Heart left ventricle (tissue), 13 donors: ENCODE measurements around the gene MAP3K5.

Experiments
- CTCF ChIP-seq, 12 donors: fragments of 200-600 bp; sonication (generic) in 4 of 12; IDR thresholded peaks; one replicate each; pipeline versions ENCODE4 v1.5.0 to v1.8.0; 2018 to 2022; ENCODE audit warnings: antibody characterized with exemption in 12 of 12, mild to moderate bottlenecking in 5 of 12
- POLR2A ChIP-seq, 2 donors: fragments of 450-650 bp; IDR thresholded peaks; one replicate each; pipeline ENCODE4 v1.6.1; 2017; ENCODE audit warnings: antibody characterized with exemption in 2 of 2, mild to moderate bottlenecking in 2 of 2, moderate library complexity in 2 of 2
- donor health status: ischemic (EF 13 %, LVEDD 7.1; RV severe dilation, severe dysfunction).
- donor health status: DM: no; HTN: yes; CAD: no.
- donor health status: DM: no; HTN: no; CAD: no.
- donor health status: ischemic (EF 25% LVEDD 6.9; RV normal size, moderate dysfunction).
- donor health status: ischemic (EF 25% LVEDD 5.7; RV mildly dilated, moderate dysfunction).
- donor health status: ischemic (EF 35%, LVEDD 5.7; RV mildly dilated, moderate dysfunction).
- donor health status: nonischemic (EF 11% LVEDD 7.7; RV severe dilation, severe dysfunction).
- donor health status: DM: yes; HTN: yes; CAD: no.
- donor health status: PGD.
- donor health status: ischemic (EF 29% LVEDD 5.4; RV normal size, mild dysfunction).
- donor health status: nonischemic (EF 23%, LVEDD 6.1; RV moderate dilation, normal function).

- TF ChIP-seq CTCF (IDR thresholded peaks at IDR 0.05) (no peak), POLR2A (IDR thresholded peaks at IDR 0.05) (no peak)
Measured at GRCh38 chr6:136614350-136614749, 177.9 kb downstream of the MAP3K5 start.
